DND-41 (cell line): ENCODE measurements around the gene PMS1.

Experiments used
- EZH2 ChIP-seq: IDR thresholded peaks from 3 replicates; pipeline ENCODE4 v1.6.1; 2012; ENCODE audit warnings: borderline replicate concordance, low read depth, mild to moderate bottlenecking, moderate library complexity, low read length, inconsistent platforms; ENCODE audit not compliant: severe bottlenecking
- TF ChIP-seq, protein P1 (sequence below): IDR thresholded peaks from 2 replicates; pipeline ENCODE4 v1.5.1; 2012; ENCODE audit warnings: borderline replicate concordance, low read length, moderate library complexity, mild to moderate bottlenecking; ENCODE audit not compliant: poor library complexity, severe bottlenecking; ENCODE audit errors: extremely low read depth

GRCh38 chr2:189794310-189794709, 10.1 kb downstream of the PMS1 start:
- TF ChIP-seq, protein P1, sequence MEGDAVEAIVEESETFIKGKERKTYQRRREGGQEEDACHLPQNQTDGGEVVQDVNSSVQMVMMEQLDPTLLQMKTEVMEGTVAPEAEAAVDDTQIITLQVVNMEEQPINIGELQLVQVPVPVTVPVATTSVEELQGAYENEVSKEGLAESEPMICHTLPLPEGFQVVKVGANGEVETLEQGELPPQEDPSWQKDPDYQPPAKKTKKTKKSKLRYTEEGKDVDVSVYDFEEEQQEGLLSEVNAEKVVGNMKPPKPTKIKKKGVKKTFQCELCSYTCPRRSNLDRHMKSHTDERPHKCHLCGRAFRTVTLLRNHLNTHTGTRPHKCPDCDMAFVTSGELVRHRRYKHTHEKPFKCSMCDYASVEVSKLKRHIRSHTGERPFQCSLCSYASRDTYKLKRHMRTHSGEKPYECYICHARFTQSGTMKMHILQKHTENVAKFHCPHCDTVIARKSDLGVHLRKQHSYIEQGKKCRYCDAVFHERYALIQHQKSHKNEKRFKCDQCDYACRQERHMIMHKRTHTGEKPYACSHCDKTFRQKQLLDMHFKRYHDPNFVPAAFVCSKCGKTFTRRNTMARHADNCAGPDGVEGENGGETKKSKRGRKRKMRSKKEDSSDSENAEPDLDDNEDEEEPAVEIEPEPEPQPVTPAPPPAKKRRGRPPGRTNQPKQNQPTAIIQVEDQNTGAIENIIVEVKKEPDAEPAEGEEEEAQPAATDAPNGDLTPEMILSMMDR, result no peak
- no peak for TF ChIP-seq EZH2
